ENCODE results near the gene SHB.

SHB gene

GRCh38 chr9:37926737-37927118 lies 142.3 kb downstream of the SHB start:
- DNase-seq = no peak

- no peak for DNase-seq
These were observed 143.0 kb downstream of the SHB start for GRCh38 chr9:37925786-37926736.

DNA sequence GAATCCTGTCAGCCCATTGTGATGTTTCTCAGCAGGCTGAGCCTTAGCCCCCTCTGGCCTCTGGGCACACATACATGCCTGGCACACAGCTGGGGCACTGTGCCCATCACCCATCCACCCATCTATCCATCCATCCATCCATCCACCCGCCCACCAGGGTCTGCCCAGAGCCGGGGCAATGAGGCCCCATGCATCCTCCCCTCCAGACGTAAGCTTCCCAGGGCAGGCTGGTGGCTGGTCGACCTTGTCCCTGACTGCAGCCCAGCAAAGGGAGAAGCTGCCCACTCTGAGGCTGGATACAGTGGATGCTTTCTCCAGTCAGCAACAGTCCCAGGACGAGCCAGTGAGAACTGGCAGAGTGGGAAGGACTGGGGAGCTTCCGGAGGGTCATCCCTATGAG lies 144.0 kb downstream of the SHB start:
- DNase-seq = no peak

- DNase-seq = no peak
These were observed 144.5 kb downstream of the SHB start for GRCh38 chr9:37924538-37924937.

GRCh38 chr9:37923796-37924427 lies 145.1 kb downstream of the SHB start:
- DNase-seq = no peak

GRCh38 chr9:37923118-37923795 lies 145.8 kb downstream of the SHB start:
- no peak for DNase-seq

GRCh38 chr9:37922363-37923117 lies 146.5 kb downstream of the SHB start:
- DNase-seq = no peak

- DNase-seq = no peak
These were observed 147.3 kb downstream of the SHB start for GRCh38 chr9:37921546-37922300.

DNA sequence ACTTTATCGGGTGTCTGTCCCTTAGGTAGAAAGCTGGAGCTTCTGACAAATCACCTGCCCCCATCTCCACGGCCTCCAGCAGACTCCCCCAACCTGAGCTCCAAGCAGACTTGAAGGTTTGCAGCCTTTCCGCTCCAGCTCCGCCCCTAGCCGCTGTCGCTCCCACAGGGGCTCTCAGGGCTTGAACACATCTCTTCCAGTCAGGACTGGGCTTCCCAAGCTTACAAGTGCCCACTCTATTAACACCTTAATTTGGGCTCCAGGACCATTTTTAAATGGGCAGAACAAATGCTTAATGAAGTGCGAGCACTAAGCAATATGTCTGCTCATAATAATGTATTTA lies 147.9 kb downstream of the SHB start:
- DNase-seq = no peak

- DNase-seq = no peak
These were observed 148.4 kb downstream of the SHB start for GRCh38 chr9:37920471-37921167.

DNA sequence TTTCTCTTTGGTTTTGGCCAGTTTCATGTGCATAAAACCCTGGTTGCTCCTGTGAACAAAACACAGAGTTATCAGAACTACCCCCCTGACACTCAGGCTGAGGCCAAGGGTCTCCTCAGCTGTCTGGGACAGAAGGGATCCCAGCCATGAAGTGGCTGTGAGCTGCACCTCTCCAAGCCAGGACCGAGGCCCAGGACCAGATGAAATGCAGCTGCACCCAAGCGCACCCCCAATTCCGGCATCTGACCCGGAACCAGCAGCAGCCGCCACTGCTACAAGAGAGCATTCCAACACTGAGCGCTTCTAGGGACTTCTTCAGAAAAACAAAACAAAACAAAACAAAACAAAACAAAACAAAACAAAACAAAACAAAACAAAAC lies 149.1 kb downstream of the SHB start:
- DNase-seq = no peak

GRCh38 chr9:37919246-37919955 lies 149.6 kb downstream of the SHB start:
- DNase-seq = no peak

- DNase-seq = no peak
These were observed 150.3 kb downstream of the SHB start for GRCh38 chr9:37918665-37919170.

GRCh38 chr9:37917801-37918664 lies 151.0 kb downstream of the SHB start:
- no peak for DNase-seq

- DNase-seq = no peak
These were observed 151.7 kb downstream of the SHB start for GRCh38 chr9:37917313-37917731.

- peak in 1 of 2 donors; percentile 38 for DNase-seq
These were observed 152.3 kb downstream of the SHB start for GRCh38 chr9:37916471-37917312.

GRCh38 chr9:37915911-37916470 lies 153.0 kb downstream of the SHB start:
- no peak for DNase-seq

- no peak for DNase-seq
These were observed 154.2 kb downstream of the SHB start for GRCh38 chr9:37914701-37915358.
